Activated T-cell treated with anti-CD3 and anti-CD28 coated beads, Interleukin-2, amount 50 U/mL, for 72 hours (primary cell): ENCODE data around the gene ARHGEF11. TPM values are rescaled to one million over a fixed set of nuclear protein-coding genes. Genes with fewer than 3 reads are reported as not detected.

Experiments used
- ATAC-seq, 2 donors: fragments of 150-1000 bp; cut with Tn5 transposase; replicated peaks in 1 of 2; 2 replicates each; pipeline ENCODE4 v1.10.0; 2021; ENCODE audit warnings: moderate library complexity in 2 of 2, mild to moderate bottlenecking in 1 of 2
- DNase-seq, 2 donors: peaks; one replicate each; pipeline ENCODE4 v3.0.0; 2021 to 2022; ENCODE audit warnings: mixed read lengths in 1 of 2
- H3K27ac Mint-ChIP-seq: one replicate; pipeline ENCODE4 v1.8.0; 2022; ENCODE audit warnings: mild to moderate bottlenecking, moderate library complexity, mixed read lengths
- H3K27me3 Mint-ChIP-seq: one replicate; pipeline ENCODE4 v1.8.0; 2022; ENCODE audit warnings: low read depth, mixed read lengths
- H3K36me3 Mint-ChIP-seq, 2 donors: one replicate each; pipeline ENCODE4 v1.8.0; 2022; ENCODE audit warnings: mixed read lengths in 2 of 2, mild to moderate bottlenecking in 1 of 2; ENCODE audit not compliant: insufficient read depth in 2 of 2
- H3K4me1 Mint-ChIP-seq: one replicate; pipeline ENCODE4 v1.8.0; 2022; ENCODE audit warnings: low read depth, mixed read lengths
- H3K4me3 Mint-ChIP-seq, 2 donors: one replicate each; pipeline ENCODE4 v1.8.0; 2022; ENCODE audit warnings: mild to moderate bottlenecking in 2 of 2, mixed read lengths in 2 of 2, moderate library complexity in 2 of 2
- H3K9me3 Mint-ChIP-seq, 2 donors: one replicate each; pipeline ENCODE4 v1.8.0; 2022; ENCODE audit warnings: mixed read lengths in 2 of 2
- total RNA-seq, 2 donors: library from RNA; stranded (reverse); gene quantifications; one replicate each; pipeline ENCODE4 v1.2.3, GENCODE V29; 2022

ARHGEF11 gene
- total RNA-seq, 2 donors from 2014 or later = 4.0 to 5.2 TPM

- Mint-ChIP-seq H3K36me3 (no peaks in the 10 kb centered on the region), H3K27me3 (peaks cover 18% of the 10 kb centered on the region), H3K27ac (no peak overlapping the region), H3K4me3 (no peak overlapping the region), H3K9me3 (no peaks in the 10 kb centered on the region), H3K4me1 (peaks cover 6% of the 10 kb centered on the region)
- DNase-seq = no peak
- no peak for ATAC-seq
These were observed 143.3 kb downstream of the ARHGEF11 start for GRCh38 chr1:156901966-156902915.

DNA sequence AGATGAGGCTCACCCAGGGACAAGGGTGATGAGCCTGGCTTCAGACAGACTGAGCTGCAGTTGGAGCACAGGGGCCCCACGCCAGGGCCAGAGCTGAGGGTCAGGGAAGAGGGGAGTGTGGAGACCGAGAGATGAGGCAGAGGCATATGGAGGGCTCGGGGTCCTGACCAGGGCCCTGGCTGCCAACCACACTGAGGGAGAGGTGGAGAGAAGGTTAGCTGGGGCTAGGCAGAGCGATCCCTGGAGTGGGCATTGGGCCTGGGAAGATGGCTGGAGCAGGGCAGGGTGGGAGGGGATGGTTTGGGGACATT, 144.0 kb downstream of the ARHGEF11 start:
- DNase-seq = no peak
- no peak overlapping the region for H3K27ac Mint-ChIP-seq

DNA sequence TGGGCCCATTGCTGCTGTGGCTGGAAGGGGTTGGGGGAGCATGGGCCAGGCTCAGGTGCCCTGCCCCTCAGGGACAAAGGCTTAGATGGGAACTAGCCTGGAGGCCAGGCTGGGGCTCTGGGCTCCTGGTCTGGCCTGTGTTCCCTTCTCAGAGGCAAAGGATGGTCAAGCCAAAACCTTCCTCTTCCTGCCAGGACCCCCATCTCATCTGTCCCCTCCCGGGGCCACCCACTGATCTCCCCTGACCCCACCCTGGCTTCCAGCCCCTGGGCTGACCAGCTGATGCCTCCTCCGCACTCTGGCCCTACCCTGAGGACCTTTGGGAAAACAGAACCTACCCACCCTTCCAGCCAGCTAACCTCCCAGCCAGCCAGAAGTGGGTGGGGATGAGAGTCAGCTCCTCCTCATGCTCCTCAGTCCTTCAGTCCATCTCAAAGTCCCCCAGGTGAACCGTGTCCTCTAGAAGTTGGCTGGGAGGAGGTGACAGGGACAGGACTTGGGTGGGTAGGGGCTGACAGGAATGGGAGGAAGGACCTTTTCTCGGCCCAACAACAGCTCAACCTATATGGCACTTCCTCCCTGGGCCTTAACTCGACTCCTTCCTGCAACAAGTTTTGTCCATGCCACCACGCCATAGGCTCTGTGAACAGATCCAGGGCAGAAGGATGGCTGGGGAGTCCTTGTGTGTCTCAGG, 144.5 kb downstream of the ARHGEF11 start:
- Mint-ChIP-seq H3K4me1 (peaks cover 6% of the 10 kb centered on the region), H3K4me3 (no peak overlapping the region), H3K27me3 (peaks cover 24% of the 10 kb centered on the region), H3K27ac (no peak overlapping the region), H3K36me3 (no peaks in the 10 kb centered on the region), H3K9me3 (no peaks in the 10 kb centered on the region)
- no peak for ATAC-seq
- no peak for DNase-seq

More for the DNA sequence above, 144.0 kb downstream of the ARHGEF11 start:
- no peaks in the 10 kb centered on the region for H3K36me3 Mint-ChIP-seq
- no peaks in the 10 kb centered on the region for H3K9me3 Mint-ChIP-seq
- no peak for ATAC-seq
- peaks cover 24% of the 10 kb centered on the region for H3K27me3 Mint-ChIP-seq
- no peak overlapping the region for H3K4me3 Mint-ChIP-seq
- peaks cover 6% of the 10 kb centered on the region for H3K4me1 Mint-ChIP-seq

DNA sequence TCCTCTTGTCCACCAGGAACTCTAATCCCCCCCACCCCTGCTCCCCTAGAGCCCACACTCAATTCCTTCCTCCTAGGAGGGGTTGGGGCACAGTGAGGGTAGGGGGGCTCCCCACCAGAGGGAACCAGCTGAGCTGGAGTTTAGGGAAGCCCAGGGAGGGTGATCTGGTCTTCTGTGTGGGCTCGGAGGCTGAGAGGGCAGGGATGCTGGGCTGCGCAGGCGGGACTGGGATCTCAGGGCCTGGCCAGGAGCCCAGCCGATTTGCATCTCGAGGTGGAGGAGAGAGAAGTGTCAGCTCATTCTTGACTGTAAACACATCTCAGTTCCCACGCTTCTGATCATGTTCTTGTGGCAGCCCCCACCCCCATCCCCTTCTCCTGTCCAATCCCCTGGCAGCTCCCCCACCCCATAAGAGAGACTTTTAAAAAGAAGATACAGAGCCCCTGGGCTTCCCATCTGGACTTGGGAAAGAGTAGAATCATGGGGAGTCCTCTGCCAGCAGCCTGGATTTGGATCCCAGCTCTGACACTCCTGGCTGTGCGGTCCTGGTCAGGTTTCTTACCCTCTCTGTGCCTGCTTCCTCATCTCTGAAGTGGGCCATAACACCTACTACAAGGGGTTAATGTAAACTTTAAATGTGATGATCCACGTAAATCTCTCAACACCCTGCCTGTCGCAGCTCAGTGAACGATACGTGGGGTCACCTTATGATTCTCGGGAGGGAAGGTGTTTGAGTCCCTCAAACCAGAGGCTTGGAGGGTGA, 145.4 kb downstream of the ARHGEF11 start:
- H3K4me3 Mint-ChIP-seq = no peak overlapping the region
- H3K9me3 Mint-ChIP-seq = no peaks in the 10 kb centered on the region
- ATAC-seq = no peak
- peaks cover 30% of the 10 kb centered on the region for H3K27me3 Mint-ChIP-seq
- DNase-seq = no peak
- H3K27ac Mint-ChIP-seq = no peak overlapping the region
- H3K4me1 Mint-ChIP-seq = peaks cover 6% of the 10 kb centered on the region
- no peaks in the 10 kb centered on the region for H3K36me3 Mint-ChIP-seq

- peaks cover 34% of the 10 kb centered on the region for H3K27me3 Mint-ChIP-seq
- no peak overlapping the region for H3K4me3 Mint-ChIP-seq
- DNase-seq (no peak), ATAC-seq (no peak)
- peaks cover 6% of the 10 kb centered on the region for H3K4me1 Mint-ChIP-seq
- H3K36me3 Mint-ChIP-seq = no peaks in the 10 kb centered on the region
- no peak overlapping the region for H3K27ac Mint-ChIP-seq
- no peaks in the 10 kb centered on the region for H3K9me3 Mint-ChIP-seq
These were observed 146.4 kb downstream of the ARHGEF11 start for GRCh38 chr1:156898971-156899664.

GRCh38 chr1:156898161-156898566, 147.4 kb downstream of the ARHGEF11 start:
- ATAC-seq = no peak
- no peak overlapping the region for H3K27ac Mint-ChIP-seq
- H3K27me3 Mint-ChIP-seq = peaks cover 34% of the 10 kb centered on the region
- no peak overlapping the region for H3K4me3 Mint-ChIP-seq
- no peak for DNase-seq
- H3K9me3 Mint-ChIP-seq = no peaks in the 10 kb centered on the region
- peaks cover 7% of the 10 kb centered on the region for H3K4me1 Mint-ChIP-seq
- H3K36me3 Mint-ChIP-seq = no peaks in the 10 kb centered on the region

GRCh38 chr1:156897078-156897825, 148.3 kb downstream of the ARHGEF11 start:
- Mint-ChIP-seq H3K9me3 (no peaks in the 10 kb centered on the region), H3K36me3 (no peaks in the 10 kb centered on the region), H3K27me3 (peaks cover 34% of the 10 kb centered on the region), H3K4me1 (peaks cover 13% of the 10 kb centered on the region), H3K4me3 (no peak overlapping the region), H3K27ac (no peak overlapping the region)
- no peak for DNase-seq
- no peak for ATAC-seq

DNA sequence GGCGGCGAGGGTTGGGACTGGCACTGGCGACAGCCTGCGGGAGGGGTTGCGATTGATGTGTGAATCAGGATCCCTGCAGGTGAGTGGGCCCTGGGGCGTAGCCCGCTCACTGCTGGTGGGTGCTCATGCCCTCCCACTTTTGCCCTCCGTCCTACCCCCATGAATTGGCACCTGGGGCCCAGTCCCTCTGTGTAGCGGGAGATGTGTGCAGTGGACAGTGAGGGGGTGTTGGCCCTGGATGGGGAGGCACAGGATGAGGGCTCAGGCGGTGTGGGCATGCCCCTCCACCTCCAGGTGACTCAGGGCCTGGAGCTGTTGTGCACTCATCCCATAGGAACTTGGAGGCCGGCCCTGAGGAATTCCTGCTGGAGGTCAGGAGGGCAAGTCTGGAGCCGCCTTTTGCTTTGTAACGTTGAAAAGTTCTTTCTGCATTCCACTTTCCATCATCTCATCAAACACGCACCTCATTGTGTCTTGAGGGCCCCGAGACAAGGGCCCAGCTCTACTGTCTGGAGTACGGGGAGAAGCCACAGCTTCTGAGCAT, 149.0 kb downstream of the ARHGEF11 start:
- Mint-ChIP-seq H3K9me3 (no peaks in the 10 kb centered on the region), H3K36me3 (no peaks in the 10 kb centered on the region), H3K27me3 (peaks cover 38% of the 10 kb centered on the region), H3K4me1 (peaks cover 13% of the 10 kb centered on the region), H3K27ac (no peak overlapping the region), H3K4me3 (no peak overlapping the region)
- DNase-seq (no peak), ATAC-seq (no peak)

DNA sequence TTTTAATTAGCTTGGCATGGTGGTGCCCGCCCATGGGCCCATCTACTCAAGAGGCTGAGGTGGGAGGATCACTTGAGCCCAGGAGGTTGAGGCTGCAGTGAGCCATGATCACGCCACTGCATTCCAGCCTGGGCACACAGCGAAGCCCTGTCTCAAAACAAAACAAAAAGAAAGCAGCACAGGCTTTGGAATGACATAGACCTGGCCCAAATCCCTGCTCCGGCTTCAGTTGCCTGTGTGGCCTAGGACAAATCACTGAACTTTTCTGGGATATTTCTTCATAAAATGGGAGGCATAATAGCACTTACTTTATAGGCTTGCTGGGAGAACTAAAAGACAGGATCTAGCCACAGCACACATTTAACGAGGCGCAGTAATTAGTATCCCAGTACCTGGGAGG, 149.6 kb downstream of the ARHGEF11 start:
- ATAC-seq = no peak
- Mint-ChIP-seq H3K27me3 (peaks cover 45% of the 10 kb centered on the region), H3K36me3 (no peaks in the 10 kb centered on the region), H3K27ac (no peak overlapping the region), H3K9me3 (no peaks in the 10 kb centered on the region), H3K4me3 (no peak overlapping the region), H3K4me1 (peaks cover 13% of the 10 kb centered on the region)
- no peak for DNase-seq

DNA sequence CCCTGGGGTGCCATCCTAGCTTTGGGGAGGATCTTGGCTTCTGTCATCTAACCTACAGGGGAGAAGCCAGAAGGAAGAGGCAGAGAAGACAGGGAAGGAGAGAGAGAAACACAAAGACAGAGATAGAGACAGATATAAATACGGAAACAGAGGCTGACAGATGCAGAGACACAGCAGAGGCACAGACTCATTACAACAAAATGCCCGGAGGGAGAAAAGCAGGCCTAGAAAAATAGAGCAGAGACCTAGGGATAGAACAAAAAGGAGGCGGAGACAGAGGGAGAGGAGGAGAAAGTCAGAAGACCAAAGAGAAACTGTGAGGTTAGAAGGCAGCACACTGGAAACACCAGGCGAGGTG, 150.1 kb downstream of the ARHGEF11 start:
- Mint-ChIP-seq H3K27ac (no peak overlapping the region), H3K9me3 (no peaks in the 10 kb centered on the region), H3K4me3 (no peak overlapping the region)

DNA sequence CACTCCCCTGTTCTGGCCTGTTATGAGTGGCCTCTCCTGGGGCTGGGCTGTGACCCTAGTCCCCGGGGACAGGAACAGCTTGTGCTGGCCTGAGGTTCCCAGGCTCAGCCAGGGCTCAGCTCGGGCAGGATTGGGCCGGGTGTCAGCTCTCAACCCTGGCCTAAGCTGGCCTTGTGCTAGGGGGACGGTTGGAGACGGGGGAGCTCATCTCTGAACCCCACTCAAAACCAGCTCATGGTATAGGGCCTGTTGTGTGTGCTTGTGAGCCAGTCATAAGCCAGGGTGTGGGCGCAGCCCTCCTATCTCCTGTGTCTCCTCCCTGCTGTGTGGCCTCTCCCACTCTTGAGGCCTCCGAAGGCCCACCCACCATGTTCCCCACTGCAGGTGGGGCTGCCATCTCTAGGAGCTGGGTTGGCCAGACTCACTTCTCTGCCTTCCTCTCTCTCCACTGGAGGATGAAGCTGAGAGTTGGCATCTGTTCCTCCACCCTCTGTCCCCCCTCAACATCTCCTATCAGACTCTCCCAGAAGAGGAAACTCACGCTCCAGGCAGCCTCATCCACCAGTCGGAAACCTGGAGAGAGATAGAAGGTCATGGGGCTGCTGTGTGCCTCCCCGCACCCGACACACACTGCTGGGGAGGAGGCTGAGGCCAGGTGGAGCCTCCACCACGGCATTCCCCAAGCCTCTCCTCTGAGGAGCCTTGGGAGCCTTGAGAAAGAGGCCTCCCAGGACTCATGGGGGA, 150.7 kb downstream of the ARHGEF11 start:
- Mint-ChIP-seq H3K36me3 (no peaks in the 10 kb centered on the region), H3K4me1 (peaks cover 19% of the 10 kb centered on the region), H3K9me3 (no peaks in the 10 kb centered on the region), H3K4me3 (no peak overlapping the region), H3K27ac (no peak overlapping the region), H3K27me3 (peaks cover 54% of the 10 kb centered on the region)
- ATAC-seq (no peak), DNase-seq (no peak)

More for the DNA sequence above, 150.1 kb downstream of the ARHGEF11 start:
- H3K27me3 Mint-ChIP-seq = peaks cover 49% of the 10 kb centered on the region
- H3K4me1 Mint-ChIP-seq = peaks cover 14% of the 10 kb centered on the region
- no peaks in the 10 kb centered on the region for H3K36me3 Mint-ChIP-seq
- DNase-seq (no peak), ATAC-seq (no peak)
